ENCODE results near the gene EPB41L5. TPM values are rescaled to one million over a fixed set of nuclear protein-coding genes. Genes with fewer than 3 reads are reported as not detected.

Gene EPB41L5
- total and polyA plus RNA-seq, 10 donors, result 0.97 to 10.5 (median 8.5) TPM

DNA sequence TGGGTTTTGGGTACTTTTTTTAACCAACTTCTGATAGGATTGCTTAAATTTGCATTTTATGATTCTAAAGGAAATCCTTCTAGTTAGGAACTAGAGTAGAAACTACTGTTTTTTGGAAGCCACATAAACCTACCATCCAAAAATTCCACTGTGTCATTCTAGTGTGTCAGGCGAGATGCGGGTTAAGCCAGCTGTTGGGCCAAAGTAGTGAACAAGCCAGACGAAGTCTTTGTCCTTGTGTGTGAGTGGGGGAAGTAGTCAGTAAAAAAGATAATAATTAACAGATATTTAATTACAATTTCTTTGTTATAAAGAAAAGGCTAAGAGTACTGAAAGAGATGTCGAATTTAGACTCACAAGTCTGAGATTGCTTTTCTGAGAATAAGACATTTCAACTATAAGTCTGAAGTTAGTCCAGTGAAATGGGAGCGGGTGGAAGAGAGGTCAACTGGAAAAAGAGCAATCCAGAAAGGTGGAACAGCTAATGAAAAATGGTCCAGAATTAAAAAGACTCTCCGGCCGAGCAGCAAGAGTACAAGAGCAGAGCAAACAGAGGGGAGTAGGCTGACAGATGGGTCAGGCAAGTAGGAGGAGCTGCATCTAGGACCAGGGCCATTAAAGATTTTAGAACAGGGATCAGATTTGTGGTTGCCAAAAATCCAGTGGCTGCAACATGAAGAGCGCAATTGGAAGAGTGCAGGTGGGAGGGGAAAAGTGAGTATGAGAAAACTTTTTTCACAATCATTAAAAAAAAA lies 1.5 kb downstream of the EPB41L5 start:
- Histone ChIP-seq H3K4me1 (peaks cover 0 to 27% (median 14%) of the 10 kb centered on the region in 6 donors), H3K4me3 (peak overlapping the region in 1 of 8 donors; percentile 96), H3K27me3 (replicated peaks in 1 of 7) (peaks cover 0 to 9% (median 0%) of the 10 kb centered on the region in 7 donors), H3K9me3 (no peaks in the 10 kb centered on the region), H3K27ac (no peak overlapping the region), H3K36me3 (no peaks in the 10 kb centered on the region)
- TF ChIP-seq, protein P1, sequence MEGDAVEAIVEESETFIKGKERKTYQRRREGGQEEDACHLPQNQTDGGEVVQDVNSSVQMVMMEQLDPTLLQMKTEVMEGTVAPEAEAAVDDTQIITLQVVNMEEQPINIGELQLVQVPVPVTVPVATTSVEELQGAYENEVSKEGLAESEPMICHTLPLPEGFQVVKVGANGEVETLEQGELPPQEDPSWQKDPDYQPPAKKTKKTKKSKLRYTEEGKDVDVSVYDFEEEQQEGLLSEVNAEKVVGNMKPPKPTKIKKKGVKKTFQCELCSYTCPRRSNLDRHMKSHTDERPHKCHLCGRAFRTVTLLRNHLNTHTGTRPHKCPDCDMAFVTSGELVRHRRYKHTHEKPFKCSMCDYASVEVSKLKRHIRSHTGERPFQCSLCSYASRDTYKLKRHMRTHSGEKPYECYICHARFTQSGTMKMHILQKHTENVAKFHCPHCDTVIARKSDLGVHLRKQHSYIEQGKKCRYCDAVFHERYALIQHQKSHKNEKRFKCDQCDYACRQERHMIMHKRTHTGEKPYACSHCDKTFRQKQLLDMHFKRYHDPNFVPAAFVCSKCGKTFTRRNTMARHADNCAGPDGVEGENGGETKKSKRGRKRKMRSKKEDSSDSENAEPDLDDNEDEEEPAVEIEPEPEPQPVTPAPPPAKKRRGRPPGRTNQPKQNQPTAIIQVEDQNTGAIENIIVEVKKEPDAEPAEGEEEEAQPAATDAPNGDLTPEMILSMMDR (IDR thresholded peaks at IDR 0.05 in 8 of 11, conservative IDR thresholded peaks at IDR 0.05 in 3 of 11), result no peak
- no peak for TF ChIP-seq POLR2A (IDR thresholded peaks at IDR 0.05)
- no peak for TF ChIP-seq POLR2AphosphoS5 (IDR thresholded peaks at IDR 0.05)
- intact Hi-C loops (cut with DNase I; ENCODE audit: low total_unique reads), result no loop called here
- WGBS, 5 donors, result 87 to 94% (median 90%) methylated on average over 8 of the region's 8 CpGs
- no peak for DNase-seq

DNA sequence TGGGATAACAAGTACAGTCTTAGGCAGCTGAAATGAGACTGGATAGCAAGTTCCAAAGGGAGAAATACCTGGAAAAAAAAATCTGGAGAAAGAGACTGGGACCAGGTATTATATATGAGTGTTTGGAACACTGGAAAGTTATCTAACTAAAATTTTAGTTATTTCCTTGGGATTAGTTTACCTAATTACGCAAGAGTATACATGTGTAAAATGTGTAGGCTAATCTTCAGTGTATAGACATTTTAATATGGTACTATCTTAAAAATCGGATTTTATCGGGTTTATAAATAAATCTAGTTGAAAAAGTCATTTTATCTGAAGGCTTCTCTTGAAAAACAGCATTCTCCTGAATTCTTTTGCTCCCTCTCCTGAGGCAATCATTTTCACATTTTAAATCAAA lies 3.9 kb downstream of the EPB41L5 start:
- WGBS, 5 donors, result 91 to 95% (median 95%) methylated on average over 3 of the region's 3 CpGs

DNA sequence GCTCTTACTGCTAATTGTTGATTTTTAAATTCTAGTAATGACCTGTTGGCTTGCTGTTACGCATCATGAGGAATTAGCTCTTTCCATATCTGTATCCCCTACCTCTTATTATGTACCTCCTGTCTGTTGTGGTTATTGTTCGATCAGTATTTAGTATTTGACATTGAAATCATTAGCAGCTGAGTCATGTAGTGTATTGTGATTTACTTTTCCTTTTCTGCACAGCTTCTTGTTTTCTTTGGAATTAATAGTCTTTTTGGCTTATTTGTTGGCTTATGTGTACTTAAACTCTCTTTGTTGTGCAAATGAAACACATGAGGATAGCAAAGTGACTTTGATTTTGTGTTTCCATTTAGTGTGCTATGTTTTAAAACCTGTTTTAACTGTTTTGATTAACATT lies 4.3 kb downstream of the EPB41L5 start:
- DNase-seq, result no peak
- Histone ChIP-seq H3K27me3 (replicated peaks in 1 of 7) (peaks cover 0 to 9% (median 0%) of the 10 kb centered on the region in 7 donors), H3K9me3 (no peaks in the 10 kb centered on the region), H3K27ac (no peak overlapping the region), H3K4me3 (no peak overlapping the region), H3K4me1 (peaks cover 0 to 20% (median 12%) of the 10 kb centered on the region in 6 donors), H3K36me3 (no peaks in the 10 kb centered on the region)
- 90 to 96% (median 94%) methylated on average over 2 of the region's 2 CpGs for WGBS, 5 donors
- no peak for TF ChIP-seq POLR2AphosphoS5 (IDR thresholded peaks at IDR 0.05)
- TF ChIP-seq POLR2A (IDR thresholded peaks at IDR 0.05), result no peak
- TF ChIP-seq, protein P1 (IDR thresholded peaks at IDR 0.05 in 8 of 11, conservative IDR thresholded peaks at IDR 0.05 in 3 of 11), result no peak
- intact Hi-C loops (cut with DNase I; ENCODE audit: low total_unique reads), result no loop called here

More for the DNA sequence above, 3.9 kb downstream of the EPB41L5 start:
- no peak for DNase-seq
- Histone ChIP-seq H3K36me3 (no peaks in the 10 kb centered on the region), H3K4me1 (peaks cover 0 to 24% (median 14%) of the 10 kb centered on the region in 6 donors), H3K4me3 (no peak overlapping the region), H3K27ac (no peak overlapping the region), H3K27me3 (replicated peaks in 1 of 7) (peaks cover 0 to 9% (median 0%) of the 10 kb centered on the region in 7 donors), H3K9me3 (no peaks in the 10 kb centered on the region)
- TF ChIP-seq, protein P1 (IDR thresholded peaks at IDR 0.05 in 8 of 11, conservative IDR thresholded peaks at IDR 0.05 in 3 of 11), result no peak
- no peak for TF ChIP-seq POLR2A (IDR thresholded peaks at IDR 0.05)
- TF ChIP-seq POLR2AphosphoS5 (IDR thresholded peaks at IDR 0.05), result no peak
- intact Hi-C loops (cut with DNase I; ENCODE audit: low total_unique reads), result no loop called here

DNA sequence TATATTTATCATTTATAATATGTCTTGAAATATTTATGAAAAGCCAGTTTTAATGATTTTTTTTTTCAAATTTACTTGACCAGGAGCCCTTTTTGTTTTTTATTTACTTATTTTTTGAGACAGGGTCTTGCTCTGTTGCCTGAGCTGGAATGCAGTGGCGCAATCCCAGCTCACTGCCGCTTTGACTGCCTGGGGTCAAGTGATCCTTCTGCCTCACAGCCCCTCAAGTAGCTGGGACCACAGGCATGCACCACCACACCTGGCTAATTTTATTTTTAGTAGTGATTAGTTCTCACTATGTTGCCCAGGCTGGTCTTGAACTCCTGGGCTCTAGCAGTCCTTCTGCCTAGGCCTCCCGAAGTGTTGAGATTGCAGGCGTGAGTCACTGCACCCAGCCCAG lies 5.7 kb downstream of the EPB41L5 start:
- no peak for DNase-seq
- Histone ChIP-seq H3K9me3 (peaks cover 0 to 6% (median 0%) of the 10 kb centered on the region in 8 donors), H3K27me3 (replicated peaks in 1 of 7) (peaks cover 0 to 4% (median 0%) of the 10 kb centered on the region in 7 donors), H3K36me3 (no peaks in the 10 kb centered on the region), H3K4me3 (no peak overlapping the region), H3K4me1 (peaks cover 0 to 12% (median 7%) of the 10 kb centered on the region in 6 donors), H3K27ac (no peak overlapping the region)
- 89 to 97% (median 95%) methylated on average over 4 of the region's 4 CpGs for WGBS, 5 donors
- TF ChIP-seq POLR2AphosphoS5 (IDR thresholded peaks at IDR 0.05), result no peak
- TF ChIP-seq, protein P1 (IDR thresholded peaks at IDR 0.05 in 8 of 11, conservative IDR thresholded peaks at IDR 0.05 in 3 of 11), result no peak
- no peak for TF ChIP-seq POLR2A (IDR thresholded peaks at IDR 0.05)
- intact Hi-C loops (cut with DNase I; ENCODE audit: low total_unique reads), result no loop called here

All from spleen (tissue), 11 donors.